K562 (cell line): Measurements from ENCODE around the gene LMLN. TPM values are rescaled to one million over a fixed set of nuclear protein-coding genes. Genes with fewer than 3 reads are reported as not detected.

Experiments used
- ATF1 ChIP-seq, 2 experiments: fragments of 450-650 bp in 1 of 2; IDR thresholded peaks; 2 replicates each; pipeline ENCODE4 v1.6.1; 2016; ENCODE audit warnings: missing compliant biosample characterization in 1 of 2, missing genetic modification characterization in 1 of 2
- BRCA1 ChIP-seq, 2 experiments: fragments of 450-650 bp in 1 of 2; sonication (generic) in 1 of 2; formaldehyde crosslinking in 1 of 2; IDR thresholded peaks; 2 replicates each; pipeline versions ENCODE4 v1.5.0 to v1.6.1; 2017 to 2020; ENCODE audit warnings: mild to moderate bottlenecking in 1 of 2, missing genetic modification reagents in 1 of 2
- BRD9 ChIP-seq: fragments of 450-650 bp; IDR thresholded peaks from 2 replicates; pipeline ENCODE4 v1.6.1; 2018; ENCODE audit warnings: low read depth; ENCODE audit not compliant: partially characterized antibody
- BRF1 ChIP-seq: IDR thresholded peaks from 3 replicates; pipeline ENCODE4 v1.6.1; 2011; ENCODE audit warnings: borderline replicate concordance, mild to moderate bottlenecking; ENCODE audit not compliant: insufficient read length; ENCODE audit errors: extremely low read depth
- CXXC5 ChIP-seq: fragments of 250-450 bp; sonication (Bioruptor Pico); IDR thresholded peaks from 2 replicates; pipeline ENCODE4 v1.8.0; 2022; ENCODE audit warnings: inconsistent platforms, mild to moderate bottlenecking, moderate library complexity
- HMG20B ChIP-seq: fragments of 250-450 bp; sonication (Bioruptor Pico); IDR thresholded peaks from 2 replicates; pipeline ENCODE4 v1.5.0; 2021; ENCODE audit warnings: mild to moderate bottlenecking
- KDM2B ChIP-seq: fragments of 250-450 bp; sonication (Bioruptor Pico); IDR thresholded peaks from 2 replicates; pipeline ENCODE4 v1.8.0; 2021; ENCODE audit warnings: mild to moderate bottlenecking, moderate library complexity
- NFYB ChIP-seq: IDR thresholded peaks from 2 replicates; pipeline ENCODE4 v1.6.1; 2011; ENCODE audit warnings: mild to moderate bottlenecking, moderate library complexity; ENCODE audit not compliant: insufficient read length; ENCODE audit errors: extremely low read depth
- RUNX1 ChIP-seq: sonication (generic); IDR thresholded peaks from 2 replicates; pipeline ENCODE4 v1.6.1; 2016; ENCODE audit warnings: antibody characterized with exemption, low read depth
- SAP30 ChIP-seq: fragments of 200-600 bp; sonication (generic); IDR thresholded peaks from 2 replicates; pipeline ENCODE4 v1.6.1; 2012; ENCODE audit warnings: borderline replicate concordance, low read depth, mild to moderate bottlenecking, moderate library complexity, low read length, control low read depth, inconsistent platforms; ENCODE audit not compliant: insufficient read depth, poor library complexity, severe bottlenecking
- SMAD4 ChIP-seq: fragments of 250-450 bp; sonication (Bioruptor Pico); conservative IDR thresholded peaks from 2 replicates; pipeline ENCODE4 v1.8.0; 2021; ENCODE audit warnings: inconsistent platforms, mild to moderate bottlenecking, moderate library complexity
- TCF7L2 ChIP-seq: fragments of 150-350 bp; IDR thresholded peaks from 2 replicates; pipeline ENCODE4 v1.6.1; 2016; ENCODE audit warnings: low read depth, mild to moderate bottlenecking, low read length, moderate library complexity
- ZBTB17 ChIP-seq: fragments of 450-650 bp; formaldehyde crosslinking; IDR thresholded peaks from 2 replicates; pipeline ENCODE4 v1.4.0; 2020; ENCODE audit warnings: mild to moderate bottlenecking
- ZBTB8A ChIP-seq: fragments of 450-650 bp; IDR thresholded peaks from 2 replicates; pipeline ENCODE4 v1.6.1; 2018; ENCODE audit warnings: mild to moderate bottlenecking, moderate library complexity; ENCODE audit not compliant: partially characterized antibody
- ZKSCAN3 ChIP-seq: fragments of 250-450 bp; sonication (Bioruptor Pico); IDR thresholded peaks from 2 replicates; pipeline ENCODE4 v1.4.0; 2020
- ZNF224 ChIP-seq: sonication (generic); formaldehyde crosslinking; IDR thresholded peaks from 2 replicates; pipeline ENCODE4 v1.8.0; 2022; ENCODE audit warnings: mild to moderate bottlenecking, missing genetic modification reagents
- ZNF253 ChIP-seq: fragments of 250-450 bp; sonication (Bioruptor Pico); conservative IDR thresholded peaks from 2 replicates; pipeline ENCODE4 v1.6.1; 2021; ENCODE audit warnings: mild to moderate bottlenecking
- ZNF277 ChIP-seq: fragments of 250-450 bp; sonication (Bioruptor Pico); IDR thresholded peaks from 2 replicates; pipeline ENCODE4 v1.8.0; 2022; ENCODE audit warnings: inconsistent platforms, mild to moderate bottlenecking, moderate library complexity, borderline replicate concordance
- ZSCAN32 ChIP-seq: fragments of 450-650 bp; formaldehyde crosslinking; IDR thresholded peaks from 2 replicates; pipeline ENCODE4 v1.4.0; 2020; ENCODE audit warnings: mild to moderate bottlenecking, moderate library complexity
- polyA plus RNA-seq, 8 experiments: library from polyadenylated mRNA; depleted of rRNA in 4 of 8; stranded (reverse) in 5 of 8; unstranded in 3 of 8; fragments of >200 nt; fragmentation: Nextera tagmentation in 2 of 8; fragmentation: Illumina TruSeq in 1 of 8; extraction: Ambion mirVana in 2 of 8; extraction: Trizol in 1 of 8; gene quantifications; 2 replicates each; pipeline versions ENCODE4 v1.2.1 to v1.2.3, GENCODE V29; 2011 to 2014; ENCODE audit warnings: inconsistent platforms in 1 of 8, missing spikeins in 1 of 8
- total RNA-seq, 7 experiments: library from RNA; depleted of rRNA in 6 of 7; stranded (reverse); fragments of >200 nt in 6 of 7; fragmentation: Illumina TruSeq in 2 of 7; extraction: Trizol in 2 of 7; gene quantifications; 2 replicates each; pipeline versions ENCODE4 v1.2.1 to v1.2.3, GENCODE V29; 2011 to 2021; ENCODE audit warnings: low replicate concordance in 1 of 7
- TF ChIP-seq, protein P1 (sequence below): fragments of 250-450 bp; sonication (Bioruptor Pico); IDR thresholded peaks from 2 replicates; pipeline ENCODE4 v1.5.0; 2021; ENCODE audit warnings: mild to moderate bottlenecking, borderline replicate concordance
- TF ChIP-seq, protein P2 (sequence below): fragments of 450-650 bp; formaldehyde crosslinking; conservative IDR thresholded peaks from 2 replicates; pipeline ENCODE4 v1.4.0; 2022; ENCODE audit warnings: mild to moderate bottlenecking, missing genetic modification characterization
- TF ChIP-seq, protein P3 (sequence below): fragments of 250-450 bp; sonication (Bioruptor Pico); IDR thresholded peaks from 2 replicates; pipeline ENCODE4 v1.5.0; 2022; ENCODE audit warnings: mild to moderate bottlenecking

Gene LMLN
- total and polyA plus RNA-seq, 9 of the 15 experiments (the other 6 are each of a cell fraction or from before 2014, with no cell fraction given): 2.2 to 15.9 (median 6.9) TPM

GRCh38 chr3:198092276-198092675 is 132.3 kb downstream of the LMLN start (continued):
- TF ChIP-seq, protein P1, sequence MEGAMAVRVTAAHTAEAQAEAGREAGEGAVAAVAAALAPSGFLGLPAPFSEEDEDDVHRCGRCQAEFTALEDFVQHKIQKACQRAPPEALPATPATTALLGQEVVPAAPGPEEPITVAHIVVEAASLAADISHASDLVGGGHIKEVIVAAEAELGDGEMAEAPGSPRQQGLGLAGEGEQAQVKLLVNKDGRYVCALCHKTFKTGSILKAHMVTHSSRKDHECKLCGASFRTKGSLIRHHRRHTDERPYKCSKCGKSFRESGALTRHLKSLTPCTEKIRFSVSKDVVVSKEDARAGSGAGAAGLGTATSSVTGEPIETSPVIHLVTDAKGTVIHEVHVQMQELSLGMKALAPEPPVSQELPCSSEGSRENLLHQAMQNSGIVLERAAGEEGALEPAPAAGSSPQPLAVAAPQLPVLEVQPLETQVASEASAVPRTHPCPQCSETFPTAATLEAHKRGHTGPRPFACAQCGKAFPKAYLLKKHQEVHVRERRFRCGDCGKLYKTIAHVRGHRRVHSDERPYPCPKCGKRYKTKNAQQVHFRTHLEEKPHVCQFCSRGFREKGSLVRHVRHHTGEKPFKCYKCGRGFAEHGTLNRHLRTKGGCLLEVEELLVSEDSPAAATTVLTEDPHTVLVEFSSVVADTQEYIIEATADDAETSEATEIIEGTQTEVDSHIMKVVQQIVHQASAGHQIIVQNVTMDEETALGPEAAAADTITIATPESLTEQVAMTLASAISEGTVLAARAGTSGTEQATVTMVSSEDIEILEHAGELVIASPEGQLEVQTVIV (CRISPR knock-in tag): no peak
- TF ChIP-seq BRCA1 (IDR thresholded peaks at IDR 0.05): no peak
- TF ChIP-seq BRCA1 (CRISPR knock-in tag; IDR thresholded peaks at IDR 0.05): no peak
- no peak for TF ChIP-seq KDM2B (CRISPR knock-in tag)
- peak; percentile 59; the same call in 1 of the 2 replicates for TF ChIP-seq CXXC5 (CRISPR knock-in tag)
- no peak for TF ChIP-seq BRF1
- no peak for TF ChIP-seq ZBTB17 (CRISPR knock-in tag)
- no peak for TF ChIP-seq ATF1 (CRISPR knock-in tag; IDR thresholded peaks at IDR 0.05)
- TF ChIP-seq ATF1 (tag; IDR thresholded peaks at IDR 0.05): no peak
- TF ChIP-seq SAP30: no peak
- TF ChIP-seq ZKSCAN3: no peak
- TF ChIP-seq BRD9: peak; percentile 55
- no peak for TF ChIP-seq ZBTB8A
- TF ChIP-seq NFYB: no peak
- TF ChIP-seq HMG20B: no peak
- TF ChIP-seq, protein P2, sequence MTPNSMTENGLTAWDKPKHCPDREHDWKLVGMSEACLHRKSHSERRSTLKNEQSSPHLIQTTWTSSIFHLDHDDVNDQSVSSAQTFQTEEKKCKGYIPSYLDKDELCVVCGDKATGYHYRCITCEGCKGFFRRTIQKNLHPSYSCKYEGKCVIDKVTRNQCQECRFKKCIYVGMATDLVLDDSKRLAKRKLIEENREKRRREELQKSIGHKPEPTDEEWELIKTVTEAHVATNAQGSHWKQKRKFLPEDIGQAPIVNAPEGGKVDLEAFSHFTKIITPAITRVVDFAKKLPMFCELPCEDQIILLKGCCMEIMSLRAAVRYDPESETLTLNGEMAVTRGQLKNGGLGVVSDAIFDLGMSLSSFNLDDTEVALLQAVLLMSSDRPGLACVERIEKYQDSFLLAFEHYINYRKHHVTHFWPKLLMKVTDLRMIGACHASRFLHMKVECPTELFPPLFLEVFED: no peak
- TF ChIP-seq ZNF224 (CRISPR knock-in tag): no peak
- TF ChIP-seq, protein P3, sequence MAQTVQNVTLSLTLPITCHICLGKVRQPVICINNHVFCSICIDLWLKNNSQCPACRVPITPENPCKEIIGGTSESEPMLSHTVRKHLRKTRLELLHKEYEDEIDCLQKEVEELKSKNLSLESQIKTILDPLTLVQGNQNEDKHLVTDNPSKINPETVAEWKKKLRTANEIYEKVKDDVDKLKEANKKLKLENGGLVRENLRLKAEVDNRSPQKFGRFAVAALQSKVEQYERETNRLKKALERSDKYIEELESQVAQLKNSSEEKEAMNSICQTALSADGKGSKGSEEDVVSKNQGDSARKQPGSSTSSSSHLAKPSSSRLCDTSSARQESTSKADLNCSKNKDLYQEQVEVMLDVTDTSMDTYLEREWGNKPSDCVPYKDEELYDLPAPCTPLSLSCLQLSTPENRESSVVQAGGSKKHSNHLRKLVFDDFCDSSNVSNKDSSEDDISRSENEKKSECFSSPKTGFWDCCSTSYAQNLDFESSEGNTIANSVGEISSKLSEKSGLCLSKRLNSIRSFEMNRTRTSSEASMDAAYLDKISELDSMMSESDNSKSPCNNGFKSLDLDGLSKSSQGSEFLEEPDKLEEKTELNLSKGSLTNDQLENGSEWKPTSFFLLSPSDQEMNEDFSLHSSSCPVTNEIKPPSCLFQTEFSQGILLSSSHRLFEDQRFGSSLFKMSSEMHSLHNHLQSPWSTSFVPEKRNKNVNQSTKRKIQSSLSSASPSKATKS (CRISPR knock-in tag): no peak
- no peak for TF ChIP-seq ZNF277 (CRISPR knock-in tag)
- TF ChIP-seq ZNF253 (CRISPR knock-in tag): no peak
- TF ChIP-seq RUNX1: no peak
- TF ChIP-seq TCF7L2: no peak
- no peak; the same call in 1 of the 2 replicates for TF ChIP-seq SMAD4 (CRISPR knock-in tag)
- TF ChIP-seq ZSCAN32 (CRISPR knock-in tag): no peak
